Erythroblast (primary cell): ENCODE measurements around the gene PPP1R12B.

Source experiments
- GATA1 ChIP-seq: IDR thresholded peaks from 2 replicates; pipeline ENCODE4 v1.6.1; 2011; ENCODE audit warnings: low read depth, mild to moderate bottlenecking, control low read depth, low read length, moderate library complexity
- POLR2A ChIP-seq: IDR thresholded peaks from 2 replicates; pipeline ENCODE4 v1.6.1; 2011; ENCODE audit warnings: mild to moderate bottlenecking, low read length

DNA sequence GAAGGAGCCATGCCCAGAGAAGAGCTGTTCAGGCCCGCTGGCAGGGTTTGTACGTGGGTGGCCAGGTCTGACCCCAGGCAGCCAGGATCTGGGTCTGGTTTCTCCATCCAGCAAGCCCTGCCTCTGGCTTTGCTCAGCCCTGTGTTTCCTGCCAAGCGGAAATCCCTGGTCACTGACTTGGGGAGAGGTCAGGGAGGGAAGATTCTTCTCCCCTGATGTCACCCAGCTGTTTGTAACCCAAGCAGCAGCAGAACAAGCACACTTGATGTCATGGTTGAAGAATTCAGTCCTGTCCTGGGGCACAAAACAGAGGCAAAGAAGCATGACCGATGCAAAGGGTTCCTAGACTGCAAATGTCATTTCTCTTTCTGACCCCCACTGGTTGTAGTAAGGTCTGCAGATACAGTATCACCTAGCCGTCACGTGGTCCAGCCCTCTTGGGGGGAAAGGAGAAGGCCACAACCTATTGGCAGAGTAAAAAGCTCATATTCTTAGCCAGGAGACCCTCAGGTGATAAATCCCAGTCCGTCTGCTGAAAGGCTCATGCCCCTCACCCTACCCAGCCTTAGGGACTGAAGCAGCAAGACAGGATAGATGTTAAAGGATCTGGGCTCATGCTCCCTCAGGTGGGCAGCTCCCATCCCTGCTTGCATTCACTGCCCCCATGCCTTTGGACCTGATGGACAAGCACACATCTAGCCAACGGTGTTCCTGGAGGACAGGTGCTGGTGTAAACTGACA lies 240.9 kb downstream of the PPP1R12B start:
- no peak for TF ChIP-seq POLR2A
- TF ChIP-seq GATA1: no peak
